AG08395 (cell line): ENCODE measurements around the gene TOMM70.
"Not testable (repeated sequence)": the region's sequence is repeated elsewhere in the genome, so short reads cannot be mapped to it uniquely, and the experiment has no call there.

Source experiments
- DNase-seq: peaks from one replicate; pipeline ENCODE4 v3.0.0; 2012; ENCODE audit warnings: mixed read lengths, low spot score

TOMM70 gene

GRCh38 chr3:100400780-100401673 is at the start of gene TOMM70, which contains the start of gene LNP1:
TSS of gene TOMM70 (minus strand) at chr3:100401089. CDS start at chr3:100400949, 140 bp downstream.
TSS of gene LNP1 (plus strand) at chr3:100401539. CDS start at chr3:100429730, 28,191 bp downstream.
- peak; percentile 94 for DNase-seq

GRCh38 chr3:100449214-100449613 is 48.3 kb upstream of the TOMM70 start:
- no peak for DNase-seq

GRCh38 chr3:100448079-100448478 is 47.2 kb upstream of the TOMM70 start:
- no peak for DNase-seq

GRCh38 chr3:100447067-100447466 is 46.2 kb upstream of the TOMM70 start:
- not testable (repeated sequence) for DNase-seq

GRCh38 chr3:100443690-100444089 is 42.8 kb upstream of the TOMM70 start:
- DNase-seq: no peak

GRCh38 chr3:100440895-100441294 is 40.0 kb upstream of the TOMM70 start:
- DNase-seq: no peak

GRCh38 chr3:100438623-100438974 is 37.7 kb upstream of the TOMM70 start:
- no peak for DNase-seq

- DNase-seq: no peak
These were observed 37.1 kb upstream of the TOMM70 start for GRCh38 chr3:100437721-100438622.

- DNase-seq: no peak
These were observed 36.1 kb upstream of the TOMM70 start for GRCh38 chr3:100436951-100437350.

- no peak for DNase-seq
These were observed 28.4 kb upstream of the TOMM70 start for GRCh38 chr3:100429187-100429716.

GRCh38 chr3:100427699-100428098 is 26.8 kb upstream of the TOMM70 start:
- DNase-seq: no peak

- no peak for DNase-seq
These were observed 25.3 kb upstream of the TOMM70 start for GRCh38 chr3:100426067-100426682.

- no peak for DNase-seq
These were observed 24.4 kb upstream of the TOMM70 start for GRCh38 chr3:100425316-100425715.

GRCh38 chr3:100424261-100424660 is 23.4 kb upstream of the TOMM70 start:
- no peak for DNase-seq

- DNase-seq: no peak
These were observed 22.7 kb upstream of the TOMM70 start for GRCh38 chr3:100423611-100424010.

- DNase-seq: no peak
These were observed 20.0 kb upstream of the TOMM70 start for GRCh38 chr3:100420885-100421284.

- DNase-seq: no peak
These were observed 18.5 kb upstream of the TOMM70 start for GRCh38 chr3:100419406-100419805.

GRCh38 chr3:100416863-100417262 is 16.0 kb upstream of the TOMM70 start:
- DNase-seq: no peak

GRCh38 chr3:100416176-100416575 is 15.3 kb upstream of the TOMM70 start:
- DNase-seq: no peak

GRCh38 chr3:100413613-100414012 is 12.7 kb upstream of the TOMM70 start:
- no peak for DNase-seq

GRCh38 chr3:100412912-100413590 is 12.2 kb upstream of the TOMM70 start:
- no peak for DNase-seq
